GM23248 (cell line): Measurements from ENCODE around the gene POFUT1.

Source experiments
- EZH2 ChIP-seq: fragments of 200-600 bp; sonication (generic); IDR thresholded peaks from 2 replicates; pipeline ENCODE4 v1.6.1; 2018; ENCODE audit warnings: antibody characterized with exemption, mild to moderate bottlenecking; ENCODE audit not compliant: insufficient read depth, poor library complexity, severe bottlenecking
- EZH2phosphoT487 ChIP-seq: fragments of 200-600 bp; sonication (generic); IDR thresholded peaks from 2 replicates; pipeline ENCODE4 v1.6.1; 2018; ENCODE audit warnings: antibody characterized with exemption, moderate library complexity, mild to moderate bottlenecking, low read depth; ENCODE audit not compliant: insufficient read depth

GRCh38 chr20:32193996-32194395 lies 13.7 kb upstream of the POFUT1 start:
- TF ChIP-seq EZH2 (no peak), EZH2phosphoT487 (no peak)
